SK-MEL-5 (cell line): ENCODE results near the gene LPGAT1. TPM values are rescaled to one million over a fixed set of nuclear protein-coding genes. Genes with fewer than 3 reads are reported as not detected.

Experiments
- DNase-seq: peaks from one replicate; pipeline ENCODE4 v3.0.0-alpha.2; 2016; ENCODE audit warnings: low read depth, low spot score
- in situ Hi-C: cut with HindIII; loops from 2 replicates; pipeline ENCODE4 v1.10.0; 2016; ENCODE audit warnings: low sequenced_read_pairs, high pct_unique_total_duplicates, low pct_unique_long_range_greater_than_20kb
- total RNA-seq: library from RNA; depleted of rRNA; stranded (reverse); fragments of >200 nt; shearing (Covaris generic); gene quantifications from 2 replicates; pipeline ENCODE4 v1.2.3, GENCODE V29; 2014

LPGAT1 gene
- total RNA-seq, 1 experiment from 2014 or later = 73.3 TPM

DNA sequence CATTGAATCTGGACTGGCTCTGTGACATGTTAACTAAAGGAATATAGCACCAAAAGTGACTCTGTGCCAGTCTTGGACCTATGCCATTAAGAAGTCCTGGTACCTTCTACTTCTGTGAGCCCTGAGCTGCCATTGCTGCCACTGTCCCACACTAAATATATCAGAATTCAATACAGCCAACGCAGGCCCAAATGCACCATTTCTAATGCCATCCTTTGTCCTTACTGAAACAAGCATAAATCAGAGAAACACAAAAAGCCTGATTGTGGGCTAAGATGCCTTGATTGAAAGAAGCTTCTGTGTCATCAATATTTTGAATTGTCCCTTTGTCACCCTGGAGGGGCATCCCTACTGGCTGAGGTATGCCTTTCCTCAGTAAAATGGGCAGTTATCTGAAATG, 88.3 kb downstream of the LPGAT1 start:
- peak; percentile 48 for DNase-seq
- in situ Hi-C loops = no loop called here

GRCh38 chr1:211741788-211742187, 88.8 kb downstream of the LPGAT1 start:
- DNase-seq = no peak
- in situ Hi-C loops = no loop called here

DNA sequence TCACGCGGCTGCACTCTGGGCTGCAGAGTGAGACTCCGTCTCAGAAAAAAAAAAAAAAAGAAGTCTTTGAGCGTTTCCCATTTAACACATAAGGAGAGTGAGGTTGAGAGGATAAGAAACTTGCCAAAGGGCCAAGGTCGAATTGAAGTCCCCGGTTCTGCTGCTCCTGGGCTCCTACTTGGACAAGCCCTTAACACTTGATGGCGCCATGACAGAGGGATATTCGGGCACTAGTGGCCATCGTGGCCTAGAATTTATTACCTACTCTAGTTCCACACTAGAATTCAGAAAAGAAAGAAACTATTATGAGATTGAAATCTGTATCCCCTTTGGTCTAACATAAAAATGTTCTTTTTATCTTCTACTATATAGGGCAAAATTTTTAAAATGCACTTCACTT, 89.4 kb downstream of the LPGAT1 start:
- in situ Hi-C loops = no loop called here
- peak; percentile 51 for DNase-seq

- DNase-seq = no peak
- in situ Hi-C loops = no loop called here
Measured at GRCh38 chr1:211739671-211740411, 90.7 kb downstream of the LPGAT1 start.

DNA sequence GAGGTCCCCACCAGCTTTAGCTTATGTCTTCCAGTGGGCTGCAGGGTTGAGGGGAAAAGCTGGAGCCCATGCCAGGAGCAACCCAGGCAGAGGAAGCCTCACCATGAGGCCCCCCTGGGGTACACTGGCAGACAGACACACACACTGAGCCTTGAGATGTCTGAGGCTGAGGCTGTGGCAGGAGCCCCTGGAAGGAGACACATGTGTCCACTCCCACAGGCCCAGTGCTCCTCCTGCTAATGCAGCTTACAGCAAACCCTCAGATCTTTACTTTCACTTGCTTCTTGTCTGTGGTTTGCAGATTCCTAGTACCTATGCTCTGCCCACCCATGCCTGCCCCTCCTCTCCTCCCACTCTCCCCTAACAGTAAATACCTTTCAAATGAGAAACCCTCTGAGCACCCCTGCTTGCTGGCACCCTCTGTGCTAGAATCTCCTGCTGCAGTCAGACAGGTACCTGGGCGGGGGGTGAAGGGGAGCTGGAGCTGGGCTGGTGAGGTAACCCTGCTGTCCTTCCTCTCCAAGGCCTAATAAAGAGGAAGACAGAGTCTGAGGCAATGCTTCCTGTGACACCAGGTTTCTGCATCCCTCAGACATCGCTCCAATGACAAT, 91.8 kb downstream of the LPGAT1 start:
- in situ Hi-C loops = no loop called here

GRCh38 chr1:211738096-211738690, 92.4 kb downstream of the LPGAT1 start:
- DNase-seq = no peak
- in situ Hi-C loops = no loop called here

More for the DNA sequence above, 91.8 kb downstream of the LPGAT1 start:
- DNase-seq = no peak

DNA sequence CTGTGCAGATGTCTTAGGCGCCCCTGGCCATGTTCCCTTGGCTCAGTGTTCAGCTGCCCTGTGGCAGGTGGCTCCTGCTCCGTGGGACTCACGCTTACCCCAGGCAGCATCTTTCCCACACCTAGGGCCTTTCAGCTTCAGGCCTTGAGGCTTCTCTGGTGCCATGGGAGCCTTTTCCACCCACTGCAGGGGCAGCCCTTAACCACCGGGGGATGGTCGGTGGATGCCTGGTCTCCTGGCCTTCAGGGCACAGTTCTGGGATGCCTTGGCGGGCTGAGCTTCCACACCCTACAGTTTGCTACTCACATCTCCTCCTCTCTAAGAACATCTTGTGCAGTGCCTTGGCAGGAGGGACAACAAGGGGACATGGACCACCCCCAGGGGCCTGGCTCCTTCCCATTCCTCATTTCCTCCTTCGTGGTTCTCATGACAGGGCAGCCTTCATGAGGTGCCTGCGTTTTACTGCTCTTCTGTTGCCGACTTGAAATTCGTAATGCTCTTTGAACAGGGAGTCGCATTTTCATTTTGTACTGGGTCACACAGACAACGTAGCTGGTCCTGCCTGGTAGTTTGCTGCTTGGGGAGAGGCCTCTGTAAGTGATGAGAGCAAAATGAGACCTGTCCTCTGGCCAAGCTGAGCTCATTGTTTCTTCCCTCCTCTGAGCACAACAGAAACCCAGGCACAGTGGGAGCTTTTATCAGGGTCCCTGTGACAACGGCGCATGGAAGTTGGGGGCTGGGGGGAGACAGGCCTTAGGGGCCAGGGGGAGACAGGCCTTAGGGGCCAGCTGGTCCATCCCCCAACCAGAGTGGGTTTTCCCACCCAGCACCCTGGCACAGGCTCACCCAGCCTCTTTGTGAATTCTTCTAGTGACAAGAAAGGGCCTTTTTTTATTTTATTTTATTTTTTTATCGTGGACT, 93.2 kb downstream of the LPGAT1 start:
- in situ Hi-C loops = no loop called here
- no peak for DNase-seq

GRCh38 chr1:211736351-211736915, 94.1 kb downstream of the LPGAT1 start:
- no peak for DNase-seq
- in situ Hi-C loops = no loop called here

- DNase-seq = peak; percentile 100
- in situ Hi-C loops = no loop called here
Measured at GRCh38 chr1:211735208-211736170, 95.1 kb downstream of the LPGAT1 start.

GRCh38 chr1:211734791-211735190, 95.8 kb downstream of the LPGAT1 start:
- in situ Hi-C loops = no loop called here
- peak; percentile 34 for DNase-seq

DNA sequence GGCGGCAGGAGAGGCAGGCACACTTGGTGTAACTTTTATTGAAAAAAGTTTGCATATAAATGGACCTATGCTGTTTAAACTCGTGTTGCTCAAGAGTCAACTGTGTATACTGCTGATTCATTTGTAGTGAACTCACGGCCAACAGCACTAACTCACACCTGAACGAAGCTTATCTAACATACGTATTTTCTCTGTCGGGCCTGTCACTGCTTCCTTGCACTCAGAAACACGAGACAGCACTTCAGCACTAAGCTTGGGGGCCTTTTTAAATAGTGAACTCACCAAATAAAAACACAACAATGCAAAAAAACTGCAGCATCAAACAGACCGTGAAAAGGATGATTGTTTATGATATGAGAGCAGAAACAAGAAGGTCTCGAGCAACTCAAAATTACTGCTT, 96.2 kb downstream of the LPGAT1 start:
- DNase-seq = no peak
- in situ Hi-C loops = no loop called here

GRCh38 chr1:211732293-211732980, 98.1 kb downstream of the LPGAT1 start:
- in situ Hi-C loops = no loop called here
- DNase-seq = no peak

GRCh38 chr1:211731456-211732292, 98.9 kb downstream of the LPGAT1 start:
- DNase-seq = no peak
- in situ Hi-C loops = no loop called here

- in situ Hi-C loops = no loop called here
- no peak for DNase-seq
Measured at GRCh38 chr1:211730347-211730746, 100.2 kb downstream of the LPGAT1 start.

DNA sequence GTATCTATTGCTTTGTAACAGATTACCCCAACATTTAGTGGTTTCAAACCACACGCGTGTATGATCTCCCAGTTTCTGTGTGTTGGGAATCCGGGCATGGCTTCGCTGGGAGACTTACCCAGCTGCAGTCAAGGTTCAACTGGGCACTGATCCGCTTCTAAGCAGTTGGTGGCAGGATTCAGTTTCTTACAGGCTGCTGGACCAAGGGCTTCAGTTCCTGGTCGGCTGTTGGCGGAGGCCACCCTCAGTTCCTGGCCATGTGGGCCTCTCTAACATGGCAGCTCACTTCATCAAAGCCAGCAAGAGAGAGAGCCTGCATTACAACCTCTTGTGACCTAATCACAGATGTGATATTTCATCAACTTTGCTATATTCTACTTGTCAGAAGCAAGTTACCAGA, 101.3 kb downstream of the LPGAT1 start:
- DNase-seq = no peak
- in situ Hi-C loops = no loop called here
